ENCODE data around the gene PLAA.

Gene PLAA

DNA sequence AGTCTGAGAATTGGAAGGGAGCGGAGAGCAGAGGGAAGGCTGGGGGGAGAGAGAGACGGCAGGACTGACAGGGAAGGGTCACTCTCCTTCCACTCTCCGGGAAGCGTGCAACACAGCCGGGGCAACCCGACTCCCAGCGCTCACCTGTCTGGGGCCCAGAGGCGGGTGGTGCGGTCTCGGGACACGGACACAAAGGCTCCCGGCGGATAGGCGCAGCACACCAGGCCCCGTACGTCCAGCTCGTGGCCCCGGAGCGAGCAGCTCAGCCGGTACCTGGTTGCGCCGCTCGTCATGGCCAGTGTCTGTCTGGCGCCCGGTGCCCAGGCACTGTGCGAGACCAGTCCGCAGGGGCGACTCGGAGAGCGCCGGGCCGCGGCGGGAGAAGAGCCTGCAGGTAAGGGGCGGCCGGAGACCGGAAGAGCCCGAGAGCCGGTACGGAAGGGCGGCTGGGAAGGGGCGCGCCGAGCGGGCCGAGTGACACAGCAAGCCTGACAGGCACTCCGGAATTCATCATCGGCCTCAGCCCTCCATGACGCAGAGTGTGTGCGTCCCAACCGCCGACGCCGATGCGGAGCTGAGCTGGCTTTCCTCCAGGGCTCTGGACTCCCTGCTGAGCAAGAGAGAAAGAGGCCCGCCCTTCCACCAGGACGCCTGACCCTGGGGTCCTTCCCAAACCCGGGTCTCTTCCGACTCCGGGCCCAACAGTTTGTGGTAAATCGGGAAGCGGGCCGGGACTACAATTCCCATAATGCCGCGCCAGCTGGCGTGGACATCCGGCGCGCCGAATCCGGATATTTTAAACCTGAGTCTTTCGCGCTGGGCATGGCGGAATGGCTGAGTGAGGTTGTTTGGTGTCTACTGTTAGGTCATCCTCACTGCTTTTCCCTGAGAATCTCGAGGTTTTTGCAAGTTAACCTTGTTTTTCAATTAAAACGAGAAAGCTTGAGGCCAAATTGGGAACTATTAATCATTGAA, at the start of gene PLAA:
PLAA (minus strand) TSS at position 490 of the 975 bp plus-strand sequence; CDS start at position 293, 197 bp downstream.
- peak; percentile 97 for DNase-seq

DNA sequence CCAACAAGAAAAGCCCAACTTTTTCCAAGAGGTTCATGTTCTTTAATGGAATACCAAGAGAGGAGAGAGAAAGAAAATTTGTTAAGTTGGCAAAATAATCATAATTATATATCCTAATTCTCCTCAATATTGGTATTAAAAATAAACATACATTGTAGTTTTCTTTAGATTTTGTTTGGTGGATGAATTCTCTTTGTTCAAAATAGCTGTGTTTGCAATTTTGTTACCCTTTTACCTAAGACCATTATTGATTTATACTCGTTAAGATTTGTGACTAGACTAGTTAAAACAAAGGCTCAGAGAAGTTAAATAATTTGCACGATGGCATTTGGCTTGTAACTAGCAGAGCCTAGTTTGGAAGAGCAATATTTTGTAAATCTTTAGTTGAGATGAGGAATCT, 48.8 kb upstream of the PLAA start:
- no peak for DNase-seq

DNA sequence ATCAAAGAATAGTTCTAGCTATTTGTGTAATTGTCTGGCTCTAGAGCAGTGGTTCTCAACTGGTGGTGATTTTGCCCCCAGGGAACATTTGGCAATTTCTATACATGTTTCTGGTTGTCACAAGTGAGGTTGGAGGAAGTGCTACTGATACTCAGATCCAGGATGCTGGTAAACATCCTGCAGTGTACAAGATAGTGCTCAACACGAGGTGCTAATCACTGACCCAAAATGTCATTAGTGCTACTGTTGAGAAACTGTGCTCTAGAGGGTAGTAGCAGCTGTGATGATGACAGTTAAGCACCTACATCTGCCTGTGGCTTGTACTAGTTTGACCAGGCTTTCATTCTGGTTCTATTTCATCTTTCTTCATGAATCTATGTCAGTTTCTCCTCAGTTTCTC, 36.3 kb upstream of the PLAA start:
- no peak for DNase-seq

DNA sequence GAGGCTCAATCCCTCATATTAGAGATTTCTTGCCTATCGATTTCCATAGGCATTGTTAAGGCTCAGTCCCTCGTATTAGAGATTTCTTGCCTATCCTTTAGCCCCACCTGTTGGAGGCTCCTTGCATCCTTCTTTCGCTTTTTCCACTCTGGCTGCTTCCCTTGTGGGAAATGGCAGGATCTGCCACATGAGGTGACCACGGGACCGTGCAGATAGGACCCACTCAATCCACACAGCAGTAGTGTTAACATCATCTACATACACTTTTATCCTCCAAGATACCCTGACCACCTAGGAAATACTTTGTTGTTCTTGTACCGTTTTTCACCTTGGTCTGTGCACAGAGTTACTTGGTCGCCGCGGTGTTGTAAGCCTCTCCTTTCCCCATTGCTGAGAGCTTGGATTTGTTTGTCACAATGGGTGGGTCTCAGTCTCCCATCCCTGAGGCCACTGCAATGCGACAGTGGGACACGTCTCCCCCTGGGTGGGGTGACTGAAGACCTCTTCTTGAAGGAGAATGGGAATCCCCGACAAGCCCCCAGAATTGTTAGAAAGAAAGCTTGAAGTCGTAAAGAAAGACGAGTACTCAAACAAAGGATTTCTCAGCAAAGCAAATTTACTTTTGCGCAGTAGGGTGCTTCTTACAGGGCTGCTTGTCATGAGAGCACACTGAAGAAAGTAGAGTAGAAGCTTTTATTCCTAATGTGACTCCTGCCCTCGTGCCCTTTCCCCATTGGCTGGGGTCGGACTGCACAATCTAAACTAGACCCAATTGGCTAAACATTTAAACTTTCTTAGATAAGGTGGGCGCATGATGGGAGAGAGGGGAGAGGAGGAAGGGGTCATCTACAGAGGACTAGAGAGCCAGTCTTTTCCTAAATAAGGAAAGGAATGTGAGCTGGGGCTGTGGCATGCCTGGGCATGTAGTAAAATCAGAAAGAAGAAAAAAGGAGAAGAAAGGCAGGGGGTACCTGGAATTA, 29.0 kb upstream of the PLAA start:
- DNase-seq, result peak; percentile 53

DNA sequence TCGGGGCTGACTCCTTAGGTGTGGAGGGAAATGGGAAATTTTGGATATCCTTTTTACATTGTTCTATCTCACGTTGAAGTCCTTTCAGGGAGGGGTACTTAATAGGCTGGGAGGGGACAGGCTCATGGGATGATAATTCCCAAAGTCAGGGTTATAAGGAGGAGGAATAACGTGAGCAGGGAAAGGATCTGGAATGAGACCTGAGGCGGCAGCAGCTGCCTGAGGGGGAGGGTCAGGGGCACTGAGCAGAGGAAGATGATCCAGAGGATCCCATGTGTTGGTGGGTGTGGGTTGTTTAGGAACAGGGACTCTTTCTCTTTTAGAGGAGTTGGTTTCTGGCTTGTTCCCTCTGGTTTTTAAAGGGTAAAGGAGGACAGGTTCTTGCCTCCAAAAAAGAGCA, 27.9 kb upstream of the PLAA start:
- no peak for DNase-seq

DNA sequence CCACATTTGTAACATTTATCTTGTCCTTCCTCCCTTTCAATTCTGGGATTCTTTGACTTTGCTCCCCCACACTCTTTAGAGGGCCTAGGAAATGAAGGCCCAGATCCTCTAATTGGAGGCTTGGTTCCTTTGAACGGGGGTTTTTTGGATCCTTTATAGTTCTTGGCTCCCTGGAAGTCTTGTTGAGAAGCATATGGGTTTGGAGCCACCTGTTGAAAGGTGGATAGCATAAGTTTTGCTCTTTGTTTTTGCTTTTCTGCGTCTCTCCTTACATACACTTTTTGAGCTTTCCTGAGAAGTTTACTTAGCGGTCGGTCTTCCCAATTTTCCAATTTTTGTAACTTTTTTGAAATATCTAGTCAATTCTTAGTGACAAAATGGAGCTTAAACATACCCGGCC, 26.9 kb upstream of the PLAA start:
- no peak for DNase-seq

DNA sequence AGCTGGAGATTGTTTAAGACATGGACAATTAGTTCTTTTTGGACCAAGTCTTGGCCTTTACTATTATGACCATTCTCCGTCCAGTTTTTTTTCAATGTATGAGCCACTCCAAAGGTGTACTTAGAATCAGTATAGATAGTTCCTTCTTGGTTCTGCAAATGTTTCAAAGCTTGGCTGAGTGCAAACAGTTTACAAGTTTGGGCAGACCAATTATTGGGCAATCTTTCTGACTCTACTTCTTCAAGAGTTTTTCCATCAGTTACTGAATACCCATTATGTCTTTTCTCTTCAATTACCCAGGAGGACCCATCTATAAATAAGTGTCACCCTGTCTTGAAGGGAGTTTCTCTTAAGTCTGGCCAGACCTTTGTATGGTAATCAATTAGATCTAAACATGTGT, 24.7 kb upstream of the PLAA start:
- DNase-seq, result no peak

DNA sequence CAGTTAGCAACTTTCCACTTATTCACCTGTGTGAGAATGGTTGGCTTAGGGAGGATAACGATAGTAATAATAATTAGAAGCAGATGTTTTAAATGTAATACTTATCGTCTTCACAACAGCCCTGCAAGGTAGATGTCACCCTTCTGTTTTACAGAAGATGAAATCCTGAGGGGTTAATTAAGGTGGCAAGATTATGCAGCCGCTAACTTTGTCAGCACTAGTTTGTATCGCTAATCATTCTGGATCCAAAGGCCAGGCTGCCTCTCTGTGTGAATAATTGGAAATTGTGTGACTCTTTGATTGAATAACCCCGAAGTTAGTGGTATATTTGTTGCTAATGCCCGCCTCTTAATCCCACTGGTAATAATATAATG, 9.8 kb upstream of the PLAA start:
- no peak for DNase-seq

DNA sequence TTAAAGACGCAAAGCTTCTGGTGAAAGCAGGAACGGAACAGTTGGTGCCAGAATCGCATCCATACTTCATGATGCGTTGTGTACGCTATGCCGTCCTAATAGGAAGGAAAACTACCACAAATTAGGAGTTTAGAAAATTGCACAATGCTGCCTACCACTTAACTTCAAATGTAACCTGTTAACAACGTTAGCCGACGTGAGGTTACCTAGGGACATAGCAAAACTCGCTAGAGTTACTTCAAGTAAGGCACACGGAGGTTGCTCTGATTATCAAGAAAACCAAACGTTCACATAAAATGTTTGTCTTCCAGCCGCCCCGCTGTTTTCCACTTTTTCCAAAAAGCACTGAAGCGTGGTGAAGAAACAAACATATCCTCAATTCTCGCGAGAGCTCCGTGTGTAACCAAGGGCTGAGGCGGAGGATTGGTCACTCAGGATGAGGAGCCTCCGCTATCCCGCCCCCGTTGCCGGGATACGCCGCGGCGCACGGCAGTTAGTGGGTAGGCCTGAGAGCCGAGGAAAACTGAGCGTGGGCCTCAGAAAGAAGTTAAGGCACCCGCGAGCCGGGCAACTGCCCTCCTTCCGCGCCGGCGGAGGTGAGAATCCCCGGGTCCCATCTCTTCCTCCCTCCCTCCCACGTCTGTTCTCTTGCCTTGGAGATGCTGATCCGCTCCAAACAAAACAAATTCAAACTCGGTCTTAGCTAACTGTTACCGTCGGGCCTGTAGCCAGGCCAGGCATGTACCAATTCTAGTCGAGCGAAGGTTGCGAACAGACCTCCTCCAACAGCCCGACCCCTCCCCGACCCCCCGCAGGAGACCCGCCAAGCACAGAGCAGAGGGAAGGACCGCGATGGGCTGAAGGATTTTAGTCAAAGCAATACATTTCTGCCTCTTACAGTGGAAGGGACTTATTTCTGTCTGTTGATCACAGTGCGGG, 9.1 kb upstream of the PLAA start, which contains the start of gene IFT74:
IFT74 (plus strand) TSS at position 492 of the 939 bp plus-strand sequence. CDS start 5,556 bp downstream, outside the sequence.
- peak; percentile 98 for DNase-seq

DNA sequence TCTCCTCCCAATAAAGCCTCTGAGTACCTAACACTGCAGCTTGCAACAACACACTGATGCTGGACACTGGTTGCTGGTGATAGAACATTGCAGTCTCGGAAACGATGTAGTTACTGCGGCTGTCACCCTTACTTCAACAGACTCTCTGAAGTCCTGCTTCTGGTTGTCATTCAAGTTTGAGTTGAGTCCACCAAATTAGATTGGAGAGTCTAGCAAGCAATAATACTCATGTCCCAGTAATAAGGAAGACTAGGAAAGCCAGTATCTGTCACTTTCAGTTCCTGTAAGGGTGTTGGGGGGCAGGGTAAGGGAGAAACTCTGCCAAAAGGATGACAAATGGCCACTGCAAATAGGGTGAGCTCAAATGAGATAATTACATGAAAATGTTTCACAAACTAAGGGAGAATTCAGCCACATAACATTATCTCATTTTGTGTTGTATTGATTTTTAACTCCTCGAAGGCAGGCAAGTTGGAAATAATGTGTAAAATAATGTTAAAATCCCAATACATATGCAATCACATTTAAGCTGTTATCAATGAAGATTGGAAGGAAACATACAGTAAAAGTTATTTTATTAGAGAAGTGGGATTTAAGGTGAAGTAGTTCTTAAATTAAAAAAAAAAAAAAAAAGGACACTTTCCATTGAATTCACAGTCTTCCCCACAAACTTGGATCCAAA, 8.3 kb upstream of the PLAA start:
- peak; percentile 90 for DNase-seq

DNA sequence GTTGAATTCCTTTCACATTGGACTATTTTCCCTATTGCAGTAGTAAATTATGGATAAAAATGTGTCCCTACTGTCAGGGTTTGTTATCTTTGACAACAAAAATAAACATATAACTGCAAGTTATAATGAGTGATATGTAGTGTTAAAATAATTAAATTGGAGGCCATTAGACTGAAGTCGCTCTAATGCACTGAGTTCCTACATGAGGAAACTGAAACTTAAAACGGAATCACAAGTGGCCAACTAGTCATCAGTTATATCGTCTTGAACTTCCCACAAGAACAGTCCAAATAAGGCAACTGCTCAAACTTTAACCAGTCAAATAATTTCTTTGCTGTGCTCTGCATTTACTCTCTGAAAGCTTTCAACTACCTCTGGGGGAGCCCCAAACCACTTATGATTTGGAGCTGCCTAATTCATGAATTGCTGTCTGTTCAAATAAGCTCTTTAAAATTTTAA, 7.0 kb upstream of the PLAA start:
- DNase-seq, result peak; percentile 94

DNA sequence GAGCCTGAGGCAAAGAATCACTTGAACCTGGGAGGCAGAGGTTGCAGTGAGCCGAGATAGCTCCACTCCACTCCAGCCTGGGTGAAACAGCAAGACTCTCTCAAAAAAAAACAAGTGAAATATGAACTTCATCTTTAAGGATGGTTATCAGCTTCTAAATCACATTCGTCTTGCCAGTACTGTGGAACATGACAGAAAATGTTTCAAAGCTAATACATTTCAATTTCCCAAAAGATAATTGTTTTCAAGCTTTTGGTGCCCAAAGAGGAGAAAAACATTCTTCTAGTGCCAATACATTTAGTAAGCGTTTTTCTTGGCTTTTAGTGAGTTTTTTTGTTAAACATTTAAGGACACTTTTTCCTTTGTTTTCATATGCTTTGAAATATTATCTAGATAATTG, 4.8 kb upstream of the PLAA start:
- no peak for DNase-seq

DNA sequence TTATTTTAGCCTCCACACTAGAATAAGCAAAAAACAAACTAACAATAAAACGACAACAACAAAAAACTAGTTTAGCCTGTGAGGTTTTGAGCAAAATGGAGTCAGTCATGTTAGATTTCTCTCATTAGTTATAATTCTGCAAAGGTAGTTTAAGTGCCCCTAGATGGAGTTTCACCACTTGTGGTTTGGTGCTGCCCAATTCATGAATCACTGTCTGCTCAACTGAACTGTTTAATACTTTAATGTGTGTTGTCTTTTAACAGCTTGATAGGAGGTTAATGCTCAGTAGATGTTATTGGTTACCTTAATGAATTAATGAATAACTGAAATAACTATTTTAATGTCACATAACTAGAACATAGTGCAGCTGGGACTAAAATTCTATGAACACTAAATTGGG, 3.5 kb upstream of the PLAA start:
- no peak for DNase-seq

DNA sequence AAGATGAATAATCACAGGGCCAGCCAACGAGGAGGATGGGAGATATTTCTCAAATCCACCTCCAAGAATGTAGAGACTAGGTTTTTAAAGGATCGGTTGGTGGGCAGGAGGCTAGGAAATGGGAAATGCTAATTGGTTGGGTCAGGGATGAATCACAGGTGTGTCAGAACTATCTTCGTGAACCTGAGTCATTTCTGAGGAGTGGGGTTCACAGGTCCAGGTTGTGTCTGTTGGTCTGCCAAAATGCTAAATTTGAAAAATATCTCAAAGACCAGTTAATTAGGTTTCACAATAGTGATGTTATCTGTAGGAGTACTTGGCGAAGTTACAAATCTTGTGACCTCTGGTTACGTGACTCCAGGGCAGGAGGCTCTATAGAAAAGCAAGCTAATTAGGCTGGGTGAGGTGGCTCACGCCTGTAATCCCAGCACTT, 2.6 kb upstream of the PLAA start:
- peak; percentile 17 for DNase-seq

DNA sequence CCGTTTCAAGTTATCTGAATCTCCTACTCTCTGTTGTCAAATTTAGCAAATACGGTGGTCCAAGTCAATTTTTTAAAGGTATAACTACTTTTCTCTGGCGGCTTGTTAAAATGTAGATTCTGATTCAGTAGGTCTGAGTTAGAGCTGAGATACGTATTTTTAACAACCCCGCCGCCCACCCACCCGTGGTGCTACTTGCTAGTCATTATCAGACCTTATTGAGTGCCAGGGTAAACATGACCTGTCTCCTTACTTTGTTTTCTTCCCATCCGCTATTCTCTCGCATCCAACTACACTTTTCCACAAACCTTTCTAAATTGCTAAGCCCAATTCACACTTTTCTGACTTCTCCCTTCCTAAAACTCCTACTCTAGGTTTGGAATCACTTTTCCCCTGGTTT, 694 bp upstream of the PLAA start:
- DNase-seq, result peak; percentile 61

DNA sequence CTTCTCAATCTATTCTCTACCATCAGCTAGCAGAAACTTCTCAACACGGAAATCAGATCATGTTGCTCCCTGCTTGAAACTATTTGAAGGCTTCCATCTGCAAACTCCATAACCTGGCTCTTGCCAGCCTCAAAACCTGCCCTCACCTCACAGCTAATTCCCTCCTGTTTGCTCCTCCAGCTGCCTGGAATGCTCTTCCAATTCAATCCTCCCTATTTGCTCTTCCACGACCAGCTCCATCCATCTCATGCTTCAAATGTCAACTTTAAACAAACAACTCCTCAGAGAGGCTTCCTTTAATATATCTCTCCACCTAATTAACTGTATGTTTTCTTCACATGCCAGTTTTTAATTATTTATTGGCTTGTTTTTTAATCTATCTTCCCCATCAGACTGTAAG, 1.5 kb downstream of the PLAA start:
- DNase-seq, result no peak

DNA sequence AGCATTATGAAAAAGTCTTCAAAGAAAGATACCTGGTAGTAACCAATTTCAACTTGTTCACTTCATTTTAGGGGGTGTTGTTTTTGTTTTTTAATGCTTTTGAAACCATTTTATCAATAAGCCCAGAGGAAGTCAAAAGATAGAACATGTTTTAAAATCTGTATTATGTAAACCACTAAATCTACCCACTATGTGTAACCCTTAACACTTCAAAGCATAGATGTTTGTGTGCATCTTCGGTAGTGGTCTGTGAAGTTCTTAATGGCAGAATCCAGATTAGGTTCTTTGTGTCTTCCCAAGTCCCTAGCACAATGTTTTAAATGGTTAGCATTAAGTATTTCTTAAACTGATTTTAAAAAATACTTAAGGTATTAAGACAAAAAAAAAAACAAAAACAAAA, 6.3 kb downstream of the PLAA start:
- DNase-seq, result no peak

DNA sequence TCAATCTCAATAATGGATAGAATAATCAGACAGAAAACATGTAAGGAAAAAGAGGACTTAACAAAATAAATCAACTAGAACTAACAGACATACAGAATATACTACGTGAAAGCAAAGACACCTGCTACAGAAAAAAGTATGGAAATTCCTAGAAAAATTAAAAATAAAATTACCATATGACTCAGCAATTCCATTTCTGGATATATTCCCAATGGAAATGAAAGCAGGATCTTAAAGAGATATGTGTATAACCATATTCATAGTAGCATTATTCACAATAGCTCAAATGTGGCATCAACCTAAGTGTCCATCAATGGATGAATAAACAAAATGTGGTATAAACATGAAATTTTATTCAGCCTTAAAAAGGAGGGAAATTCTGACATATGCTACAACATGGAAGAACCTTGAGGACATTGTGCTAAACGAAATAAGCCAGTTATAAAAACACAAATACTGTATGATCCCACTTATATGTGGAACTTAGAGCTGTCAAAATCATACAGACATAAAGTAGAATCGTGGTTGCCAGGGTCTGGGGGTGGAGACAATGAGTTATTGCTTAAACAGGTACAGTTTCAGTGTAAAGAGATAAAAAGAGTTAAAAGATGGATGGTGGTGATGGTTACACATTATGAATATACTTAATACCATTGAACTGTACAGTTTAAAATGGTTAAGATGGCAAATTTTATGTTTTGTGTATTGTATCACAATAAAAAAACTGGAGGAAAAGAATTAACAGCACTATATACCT, 6.9 kb downstream of the PLAA start:
- no peak for DNase-seq

DNA sequence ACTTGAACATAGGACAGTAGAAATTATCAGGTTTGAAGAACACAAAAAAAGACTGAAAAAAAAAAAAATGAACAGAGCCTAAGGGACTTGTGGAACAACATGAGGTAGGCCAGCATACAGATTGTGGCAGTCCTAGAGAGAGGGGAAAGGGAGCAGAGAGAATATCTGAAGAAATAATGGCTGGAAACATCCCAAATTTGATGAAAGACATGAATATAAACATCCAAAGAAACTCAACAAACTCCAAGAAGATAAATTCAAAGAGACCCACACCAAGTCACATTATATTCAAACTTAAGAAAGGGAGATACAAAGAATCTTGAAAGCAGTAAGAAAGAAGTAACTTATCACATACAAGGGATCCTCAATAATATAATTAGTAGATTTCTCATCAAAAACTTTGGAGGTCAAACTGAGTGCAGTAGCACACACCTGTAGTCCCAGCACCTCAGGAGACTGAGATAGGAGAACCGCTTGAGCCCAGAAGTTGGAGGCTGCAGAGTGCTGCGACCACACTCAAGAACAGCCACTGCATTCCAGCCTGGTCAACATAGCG, 9.1 kb downstream of the PLAA start:
- peak; percentile 41 for DNase-seq

DNA sequence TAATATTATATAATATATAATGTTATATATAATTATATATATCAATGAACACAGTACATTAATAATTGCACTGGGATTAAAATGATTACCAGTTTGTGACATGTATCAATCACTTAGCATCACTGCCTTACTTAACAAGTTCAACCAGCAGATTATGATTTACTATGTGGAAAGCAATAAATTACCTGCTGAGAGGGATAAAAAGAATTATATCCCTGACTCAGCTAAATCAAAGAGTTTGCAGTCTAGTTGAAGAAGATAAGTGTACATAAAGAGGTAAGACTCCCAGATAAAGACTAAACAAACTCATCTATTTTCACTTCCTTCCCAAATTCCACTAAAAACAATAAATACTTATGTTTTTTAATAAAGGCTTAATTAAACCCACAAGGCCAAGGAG, 11.2 kb downstream of the PLAA start:
- DNase-seq, result peak; percentile 44

All from OCI-M1 (cell line).